CD14-positive monocyte (primary cell): Measurements from ENCODE around the gene TNFRSF11A. TPM values are rescaled to one million over a fixed set of nuclear protein-coding genes. Genes with fewer than 3 reads are reported as not detected.

Experiments used
- DNase-seq, 3 donors: peaks; one replicate each; pipeline ENCODE4 v3.0.0-alpha.2; 2011 to 2022
- H2AFZ ChIP-seq: 2 replicates; pipeline ENCODE4 v1.6.0; 2012; ENCODE audit warnings: mild to moderate bottlenecking, low read depth, low read length, inconsistent platforms; ENCODE audit not compliant: insufficient read depth, poor library complexity, severe bottlenecking
- H3K27ac ChIP-seq, 2 donors: 1 replicate in 1 of 2; 2 replicates in 1 of 2; pipeline ENCODE4 v1.5.1; 2012 to 2013; ENCODE audit warnings: low read length in 2 of 2, control low read depth in 1 of 2, inconsistent platforms in 1 of 2, low read depth in 1 of 2, mild to moderate bottlenecking in 1 of 2
- H3K27me3 ChIP-seq, 2 donors: one replicate each; pipeline versions ENCODE4 v1.6.0 to v1.6.1; 2011 to 2013; ENCODE audit warnings: low read length in 2 of 2; ENCODE audit not compliant: control insufficient read depth in 2 of 2, insufficient read depth in 2 of 2
- H3K36me3 ChIP-seq, 2 donors: replicated peaks in 1 of 2; 1 replicate in 1 of 2; 2 replicates in 1 of 2; pipeline versions ENCODE4 v1.5.1 to v1.6.1; 2012 to 2013; ENCODE audit warnings: low read length in 2 of 2, control low read depth in 1 of 2, inconsistent platforms in 1 of 2, mild to moderate bottlenecking in 1 of 2; ENCODE audit not compliant: insufficient read depth in 2 of 2, control insufficient read depth in 1 of 2
- H3K4me1 ChIP-seq, 2 donors: 1 replicate in 1 of 2; 2 replicates in 1 of 2; pipeline versions ENCODE4 v1.5.1 to v1.6.1; 2012 to 2013; ENCODE audit warnings: low read length in 2 of 2, control low read depth in 1 of 2, inconsistent platforms in 1 of 2, mild to moderate bottlenecking in 1 of 2, moderate library complexity in 1 of 2; ENCODE audit not compliant: insufficient read depth in 2 of 2, control insufficient read depth in 1 of 2
- H3K4me2 ChIP-seq: replicated peaks from 2 replicates; pipeline ENCODE3; 2012; ENCODE audit warnings: low read length, moderate library complexity, mild to moderate bottlenecking; ENCODE audit not compliant: poor library complexity, severe bottlenecking; ENCODE audit errors: extremely low read depth
- H3K4me3 ChIP-seq, 3 experiments: fragments of 200-600 bp in 1 of 3; sonication (generic) in 1 of 3; replicated peaks in 1 of 3; 1 replicate in 2 of 3; 2 replicates in 1 of 3; pipeline ENCODE4 v1.5.1; 2011 to 2013; ENCODE audit warnings: low read length in 3 of 3, mild to moderate bottlenecking in 3 of 3, control low read depth in 2 of 3, low read depth in 2 of 3, inconsistent platforms in 1 of 3, moderate library complexity in 1 of 3
- H3K79me2 ChIP-seq: 2 replicates; pipeline ENCODE4 v1.6.0; 2012; ENCODE audit warnings: mild to moderate bottlenecking, control low read depth, inconsistent platforms, low read length, moderate library complexity; ENCODE audit not compliant: insufficient read depth
- H3K9ac ChIP-seq: 2 replicates; pipeline ENCODE4 v1.6.0; 2017; ENCODE audit warnings: low read length, mild to moderate bottlenecking; ENCODE audit not compliant: insufficient read depth, poor library complexity, severe bottlenecking
- H3K9me3 ChIP-seq, 2 donors: replicated peaks in 1 of 2; 1 replicate in 1 of 2; 2 replicates in 1 of 2; pipeline versions ENCODE4 v1.5.1 to v1.6.1; 2012 to 2013; ENCODE audit warnings: low read length in 2 of 2, control low read depth in 1 of 2; ENCODE audit not compliant: control insufficient read depth in 1 of 2, insufficient read depth in 1 of 2
- H4K20me1 ChIP-seq: 2 replicates; pipeline ENCODE4 v1.6.0; 2012; ENCODE audit warnings: mild to moderate bottlenecking, low read length, control low read depth, moderate library complexity; ENCODE audit not compliant: insufficient read depth
- H3K27ac Mint-ChIP-seq, 7 donors: one replicate each; pipeline ENCODE4 v1.8.0; 2020; ENCODE audit warnings: mild to moderate bottlenecking in 7 of 7, mixed read lengths in 7 of 7, moderate library complexity in 6 of 7, inconsistent platforms in 2 of 7
- H3K27me3 Mint-ChIP-seq, 3 donors: one replicate each; pipeline ENCODE4 v1.8.0; 2021 to 2022; ENCODE audit warnings: low read depth in 3 of 3, mild to moderate bottlenecking in 3 of 3, mixed read lengths in 3 of 3, moderate library complexity in 3 of 3, inconsistent platforms in 1 of 3
- H3K36me3 Mint-ChIP-seq, 2 donors: one replicate each; pipeline ENCODE4 v1.8.0; 2020; ENCODE audit warnings: mixed read lengths in 2 of 2, inconsistent platforms in 1 of 2, mild to moderate bottlenecking in 1 of 2
- H3K4me1 Mint-ChIP-seq: one replicate; pipeline ENCODE4 v1.8.0; 2020; ENCODE audit warnings: mild to moderate bottlenecking, mixed read lengths
- H3K4me3 Mint-ChIP-seq, 2 donors: one replicate each; pipeline ENCODE4 v1.8.0; 2020; ENCODE audit warnings: mild to moderate bottlenecking in 2 of 2, mixed read lengths in 2 of 2, moderate library complexity in 1 of 2
- H3K9me3 Mint-ChIP-seq, 7 donors: one replicate each; pipeline ENCODE4 v1.8.0; 2020 to 2022; ENCODE audit warnings: mixed read lengths in 7 of 7, mild to moderate bottlenecking in 6 of 7, moderate library complexity in 6 of 7, inconsistent platforms in 2 of 7
- WGBS: methylation state at CpG from one replicate; pipeline ENCODE4 v1.1.5; 2013; ENCODE audit warnings: missing lambda C conversion rate; ENCODE audit not compliant: insufficient coverage; 5-methylcytosine and 5-hydroxymethylcytosine counted together
- intact Hi-C, 2 donors: fragments of 100-400 bp; cut with micrococcal nuclease; formaldehyde crosslinking; loops; one replicate each; pipeline versions ENCODE4 v1.15.0 to v1.15.1; 2023
- polyA plus RNA-seq, 3 donors: library from polyadenylated mRNA; depleted of rRNA in 1 of 3; unstranded in 2 of 3; stranded (reverse) in 1 of 3; fragments of 300-500 nt in 2 of 3; fragments of >200 nt in 1 of 3; fragmentation: Illumina TruSeq in 2 of 3; gene quantifications; 1 replicate in 2 of 3; 2 replicates in 1 of 3; pipeline ENCODE4 v1.2.3, GENCODE V29; 2012 to 2021
- TF ChIP-seq, protein P1 (sequence below): fragments of 200-600 bp; IDR thresholded peaks from one replicate; pipeline ENCODE4 v1.8.0; 2022; ENCODE audit warnings: antibody characterized with exemption, mild to moderate bottlenecking

TNFRSF11A gene
- polyA plus RNA-seq, 3 donors = 0.05 to 0.67 (median 0.24) TPM

DNA sequence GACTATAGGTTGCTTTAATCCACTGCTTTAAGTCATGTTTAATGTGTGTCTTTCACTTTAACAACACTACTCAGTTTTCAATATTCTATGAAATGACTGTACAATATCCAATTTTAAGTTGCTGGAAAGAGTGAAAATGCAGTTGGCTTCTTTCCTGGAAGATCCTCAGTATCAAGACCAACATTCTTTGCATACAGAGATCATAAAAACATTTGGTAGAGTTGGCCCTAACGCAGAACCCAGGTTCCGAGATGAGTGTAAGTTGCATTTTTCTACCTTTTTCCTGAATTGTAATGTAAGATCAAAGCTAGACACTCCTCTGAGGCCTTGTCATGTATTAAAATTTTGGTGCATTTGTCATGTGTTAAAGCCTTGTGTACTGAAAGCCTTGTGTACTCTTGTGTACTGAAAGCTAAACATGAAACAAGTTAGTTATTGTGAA, 42.9 kb upstream of the TNFRSF11A start:
- no peak for DNase-seq
- Histone ChIP-seq H4K20me1 (no peaks in the 10 kb centered on the region), H3K27me3 (no peaks in the 10 kb centered on the region), H3K9me3 (no peaks in the 10 kb centered on the region), H3K4me3 (no peak overlapping the region), H3K9ac (no peak overlapping the region), H3K4me2 (no peak overlapping the region), H3K36me3 (peaks cover 15 to 77% of the 10 kb centered on the region in 2 donors), H2AFZ (no peak overlapping the region), H3K27ac (peak overlapping the region in 1 of 2 donors; percentile 67), H3K79me2 (peaks cover 14% of the 10 kb centered on the region), H3K4me1 (peaks cover 21 to 34% of the 10 kb centered on the region in 2 donors)
- Mint-ChIP-seq H3K27ac (peak overlapping the region; percentile 33 to 89 (median 75)), H3K36me3 (peaks cover 43 to 54% of the 10 kb centered on the region in 2 donors), H3K4me1 (peaks cover 32% of the 10 kb centered on the region), H3K9me3 (no peaks in the 10 kb centered on the region), H3K4me3 (no peak overlapping the region), H3K27me3 (no peaks in the 10 kb centered on the region)
- intact Hi-C loops = no loop called here
- TF ChIP-seq, protein P1, sequence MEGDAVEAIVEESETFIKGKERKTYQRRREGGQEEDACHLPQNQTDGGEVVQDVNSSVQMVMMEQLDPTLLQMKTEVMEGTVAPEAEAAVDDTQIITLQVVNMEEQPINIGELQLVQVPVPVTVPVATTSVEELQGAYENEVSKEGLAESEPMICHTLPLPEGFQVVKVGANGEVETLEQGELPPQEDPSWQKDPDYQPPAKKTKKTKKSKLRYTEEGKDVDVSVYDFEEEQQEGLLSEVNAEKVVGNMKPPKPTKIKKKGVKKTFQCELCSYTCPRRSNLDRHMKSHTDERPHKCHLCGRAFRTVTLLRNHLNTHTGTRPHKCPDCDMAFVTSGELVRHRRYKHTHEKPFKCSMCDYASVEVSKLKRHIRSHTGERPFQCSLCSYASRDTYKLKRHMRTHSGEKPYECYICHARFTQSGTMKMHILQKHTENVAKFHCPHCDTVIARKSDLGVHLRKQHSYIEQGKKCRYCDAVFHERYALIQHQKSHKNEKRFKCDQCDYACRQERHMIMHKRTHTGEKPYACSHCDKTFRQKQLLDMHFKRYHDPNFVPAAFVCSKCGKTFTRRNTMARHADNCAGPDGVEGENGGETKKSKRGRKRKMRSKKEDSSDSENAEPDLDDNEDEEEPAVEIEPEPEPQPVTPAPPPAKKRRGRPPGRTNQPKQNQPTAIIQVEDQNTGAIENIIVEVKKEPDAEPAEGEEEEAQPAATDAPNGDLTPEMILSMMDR = no peak
- WGBS = no CpG with 5 or more reads among the region's 2 CpGs

DNA sequence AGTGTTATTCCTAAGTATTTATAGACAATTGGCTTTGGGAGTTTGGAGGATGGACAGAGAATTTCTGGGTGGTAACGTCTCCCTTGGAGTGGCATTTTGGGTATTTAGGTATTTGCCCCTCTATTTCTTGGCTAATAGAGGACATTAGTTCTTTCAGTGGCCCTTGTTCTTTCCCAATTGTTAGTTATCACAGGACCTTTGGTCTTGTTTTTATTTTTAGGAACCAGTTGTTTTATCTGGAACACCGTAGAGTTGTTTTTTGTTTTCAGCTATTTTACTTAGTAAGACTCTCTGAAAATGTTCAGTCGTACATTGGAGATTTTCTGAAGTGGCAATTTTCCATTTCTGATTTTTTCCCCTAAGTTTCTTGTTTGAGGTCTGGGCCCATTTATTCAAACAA, 40.5 kb upstream of the TNFRSF11A start:
- Histone ChIP-seq H2AFZ (no peak overlapping the region), H3K4me3 (no peak overlapping the region), H4K20me1 (no peaks in the 10 kb centered on the region), H3K9ac (no peak overlapping the region), H3K27ac (no peak overlapping the region), H3K4me2 (no peak overlapping the region), H3K79me2 (peaks cover 12% of the 10 kb centered on the region), H3K27me3 (no peaks in the 10 kb centered on the region), H3K4me1 (peaks cover 36 to 58% of the 10 kb centered on the region in 2 donors), H3K9me3 (no peaks in the 10 kb centered on the region), H3K36me3 (peaks cover 12 to 61% of the 10 kb centered on the region in 2 donors)
- intact Hi-C loops = no loop called here
- Mint-ChIP-seq H3K27ac (peak overlapping the region in 1 of 7 donors; percentile 8), H3K4me3 (no peak overlapping the region), H3K4me1 (peaks cover 54% of the 10 kb centered on the region), H3K9me3 (no peaks in the 10 kb centered on the region), H3K36me3 (peaks cover 39 to 53% of the 10 kb centered on the region in 2 donors), H3K27me3 (peaks cover 0 to 3% (median 0%) of the 10 kb centered on the region in 3 donors)
- no CpG with 5 or more reads among the region's 3 CpGs for WGBS
- TF ChIP-seq, protein P1 = no peak
- DNase-seq = no peak
